Retina (tissue), 1 donor: ENCODE measurements around the gene OPCML.

Experiments used
- DNase-seq: peaks from one replicate; pipeline ENCODE4 v3.0.0-alpha.2; 2016

OPCML gene

DNA sequence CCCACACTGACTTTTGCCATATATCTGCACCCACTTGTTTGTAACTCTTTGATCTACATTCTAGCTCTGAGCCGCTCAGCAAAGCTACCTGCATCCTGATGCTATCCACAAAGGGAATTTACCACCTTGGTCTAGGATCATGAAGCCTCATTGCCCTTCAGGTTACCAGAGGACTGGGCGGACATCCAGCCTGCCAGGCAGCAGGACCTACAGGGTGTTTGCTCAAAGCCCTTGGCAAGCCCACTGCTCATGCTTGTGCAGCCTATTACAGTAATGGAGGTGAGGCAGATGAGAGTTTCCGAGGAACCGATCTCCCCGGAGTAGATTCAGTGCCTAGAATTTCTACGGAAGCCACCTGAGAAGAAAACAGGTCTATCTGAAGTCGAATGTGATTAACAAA lies 417.2 kb downstream of the OPCML start:
- DNase-seq: no peak

DNA sequence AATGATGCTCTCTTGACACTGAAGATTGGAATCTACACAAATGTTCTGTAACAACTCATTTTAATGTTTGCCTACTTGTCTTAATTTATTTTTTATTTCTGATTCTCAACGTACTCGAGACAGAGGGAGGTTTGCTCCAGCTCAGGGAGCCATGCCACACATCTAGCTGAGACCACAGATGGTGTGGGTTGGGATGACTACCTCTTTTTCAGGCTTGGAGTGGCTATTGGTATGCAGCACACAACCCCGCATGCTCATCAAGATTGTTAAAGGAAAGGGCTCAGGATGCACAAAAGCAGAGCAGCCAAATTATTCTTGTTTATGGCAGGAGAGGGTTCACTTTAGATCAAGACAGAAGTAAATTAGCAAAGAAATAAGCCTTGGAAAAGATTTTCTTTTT lies 424.5 kb downstream of the OPCML start:
- DNase-seq: no peak

DNA sequence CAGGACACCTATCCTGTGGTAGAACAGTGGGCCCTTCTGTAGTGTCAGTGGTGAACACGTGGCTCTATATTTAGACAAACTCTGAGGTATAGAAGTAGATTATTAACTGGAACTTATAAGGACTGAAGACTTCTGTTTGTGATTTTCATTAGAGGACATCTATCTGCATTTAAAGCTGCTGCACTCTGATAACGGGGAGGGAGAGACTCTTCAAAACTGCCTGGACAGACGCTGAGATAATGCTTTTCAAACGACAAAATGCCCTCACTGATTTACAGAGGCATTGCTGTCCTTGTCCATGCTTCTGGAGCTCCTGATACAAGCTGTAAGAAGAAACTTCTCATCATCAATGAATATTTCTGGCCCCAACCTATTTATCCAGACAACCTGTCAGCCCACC lies 425.2 kb downstream of the OPCML start:
- DNase-seq: no peak

DNA sequence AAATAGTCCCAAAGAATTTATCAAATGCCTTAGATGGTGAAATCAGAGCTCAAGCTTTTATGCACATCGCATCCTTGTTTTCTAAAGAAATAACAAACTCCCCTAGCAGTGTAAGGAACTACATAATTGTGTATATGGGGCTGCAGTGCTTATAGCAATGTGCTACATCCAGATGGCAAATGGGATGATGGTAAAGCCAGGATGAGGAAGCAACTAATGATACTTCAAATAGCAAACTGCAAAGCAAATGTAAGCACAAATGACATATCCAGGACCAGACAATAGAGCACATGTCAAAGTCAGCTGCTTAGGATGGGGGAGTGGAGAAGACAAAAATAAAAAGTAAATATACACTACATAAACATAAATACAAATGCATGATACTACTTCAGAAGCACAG lies 425.9 kb downstream of the OPCML start:
- no peak for DNase-seq

DNA sequence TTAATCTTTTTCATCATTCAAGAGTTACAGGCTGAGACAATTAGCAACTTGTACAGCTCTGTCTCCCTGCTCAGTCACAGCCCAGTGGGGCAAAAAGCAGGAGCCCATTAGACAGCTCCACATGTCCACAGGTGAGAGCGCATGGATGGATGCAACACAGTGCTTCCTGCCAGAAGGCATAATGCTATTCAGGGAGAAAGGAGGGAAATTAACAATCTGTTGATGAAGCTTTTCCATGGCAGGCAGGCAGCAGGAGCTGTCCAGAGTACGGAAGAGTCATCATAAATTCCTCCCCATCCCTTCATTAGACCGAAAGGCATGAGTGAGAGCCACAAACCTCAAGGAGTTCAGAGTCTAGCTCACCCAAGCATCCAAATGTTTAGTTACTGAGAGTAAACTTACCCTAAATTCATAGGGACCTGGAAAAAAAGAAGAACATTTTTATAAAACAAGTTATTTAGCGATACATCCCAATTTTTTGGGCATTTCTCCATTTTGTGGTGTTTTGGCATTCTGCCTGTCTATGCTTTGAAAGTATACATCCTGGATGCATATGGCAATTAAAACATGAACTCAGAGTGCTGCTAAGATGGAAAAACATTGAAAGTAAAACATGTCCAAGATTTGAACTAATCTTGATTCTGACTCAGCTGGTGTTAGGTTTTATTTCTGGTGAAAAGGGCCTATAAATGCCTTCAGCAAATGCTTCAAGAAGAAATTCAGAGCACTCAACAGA lies 428.1 kb downstream of the OPCML start:
- DNase-seq: no peak

DNA sequence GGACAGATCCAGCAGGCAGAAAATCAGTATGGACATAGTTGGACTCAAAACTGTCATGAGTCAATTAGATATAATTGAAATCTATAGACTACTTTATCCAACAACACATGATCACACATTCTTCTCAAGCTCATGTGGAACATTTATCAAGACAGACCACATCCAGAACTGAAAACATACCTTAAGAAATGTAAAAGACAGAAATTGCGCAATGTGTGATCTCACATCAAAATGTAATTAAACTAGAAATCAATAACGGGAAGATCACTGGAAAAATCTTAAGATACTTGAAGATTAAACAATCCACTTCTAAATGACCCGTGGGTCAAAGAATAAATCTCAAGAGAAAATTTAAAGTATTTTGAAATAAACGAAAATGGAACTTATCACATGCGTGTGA lies 435.3 kb downstream of the OPCML start:
- DNase-seq: no peak

DNA sequence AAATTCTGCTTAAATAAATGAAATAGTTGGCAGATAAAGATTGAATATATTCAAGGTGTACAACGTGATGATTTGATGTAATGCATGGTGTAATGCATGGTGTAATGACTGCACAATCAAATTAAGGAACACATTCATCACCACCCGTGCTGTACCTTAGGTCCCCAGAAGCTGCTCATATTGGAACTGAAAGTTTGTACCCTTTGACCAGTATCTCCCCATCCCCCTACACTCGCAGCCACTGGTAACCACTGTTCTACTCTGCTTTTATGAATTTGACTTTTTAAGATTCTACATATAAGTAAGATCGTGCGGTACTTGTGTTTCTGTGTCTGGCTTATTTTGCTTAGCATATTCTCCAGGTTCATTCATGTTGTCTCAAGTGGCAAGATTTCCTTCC lies 445.8 kb downstream of the OPCML start:
- no peak for DNase-seq

DNA sequence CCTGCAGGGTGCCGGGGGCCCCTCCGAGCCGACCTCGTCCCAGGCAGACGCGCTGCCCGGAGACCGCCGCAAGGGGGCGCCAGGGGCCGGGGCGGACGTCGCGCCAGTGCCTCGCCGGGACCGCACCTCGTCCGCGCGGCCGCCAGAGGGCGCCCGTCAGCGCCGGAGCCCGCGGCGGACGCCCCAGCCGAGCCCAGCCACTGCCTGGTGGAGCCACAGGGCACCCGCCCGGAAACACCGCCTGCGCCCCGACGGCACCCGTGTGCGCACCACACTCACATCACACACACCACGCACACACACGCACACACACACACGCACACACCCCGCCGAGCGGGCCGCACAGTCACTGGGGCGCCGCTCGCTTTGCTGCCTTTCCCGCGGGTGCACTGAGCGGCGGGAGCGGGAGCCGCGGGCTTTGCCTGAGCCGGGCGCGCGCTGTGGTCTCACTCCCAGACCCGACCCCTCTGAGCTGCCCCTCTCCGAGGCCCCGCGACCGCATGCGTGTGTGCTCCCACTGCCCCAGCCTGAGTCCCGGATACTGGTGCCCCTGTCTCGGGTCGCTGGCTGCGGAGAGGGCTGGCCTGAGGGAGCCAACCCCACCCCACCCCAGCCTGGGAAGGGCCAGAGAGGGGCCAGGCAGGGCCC lies 449.3 kb downstream of the OPCML start:
- DNase-seq: peak; percentile 94

DNA sequence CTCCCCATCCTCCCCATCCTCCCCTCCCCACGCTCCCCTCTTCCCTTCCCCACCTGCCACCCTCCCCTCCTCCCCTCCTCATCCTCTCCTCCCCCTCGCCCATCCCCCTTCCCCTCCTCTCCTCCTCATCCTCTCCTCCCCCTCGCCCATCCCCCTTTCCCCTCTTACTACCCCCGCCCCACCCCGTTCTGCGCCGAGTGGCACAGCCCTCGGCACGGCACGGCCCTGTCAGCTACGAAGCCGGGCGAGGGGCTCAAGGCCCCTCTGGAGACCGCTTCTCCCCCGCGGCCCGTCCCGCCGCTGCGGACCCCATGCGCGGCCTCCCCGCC lies 449.9 kb downstream of the OPCML start:
- no peak for DNase-seq

DNA sequence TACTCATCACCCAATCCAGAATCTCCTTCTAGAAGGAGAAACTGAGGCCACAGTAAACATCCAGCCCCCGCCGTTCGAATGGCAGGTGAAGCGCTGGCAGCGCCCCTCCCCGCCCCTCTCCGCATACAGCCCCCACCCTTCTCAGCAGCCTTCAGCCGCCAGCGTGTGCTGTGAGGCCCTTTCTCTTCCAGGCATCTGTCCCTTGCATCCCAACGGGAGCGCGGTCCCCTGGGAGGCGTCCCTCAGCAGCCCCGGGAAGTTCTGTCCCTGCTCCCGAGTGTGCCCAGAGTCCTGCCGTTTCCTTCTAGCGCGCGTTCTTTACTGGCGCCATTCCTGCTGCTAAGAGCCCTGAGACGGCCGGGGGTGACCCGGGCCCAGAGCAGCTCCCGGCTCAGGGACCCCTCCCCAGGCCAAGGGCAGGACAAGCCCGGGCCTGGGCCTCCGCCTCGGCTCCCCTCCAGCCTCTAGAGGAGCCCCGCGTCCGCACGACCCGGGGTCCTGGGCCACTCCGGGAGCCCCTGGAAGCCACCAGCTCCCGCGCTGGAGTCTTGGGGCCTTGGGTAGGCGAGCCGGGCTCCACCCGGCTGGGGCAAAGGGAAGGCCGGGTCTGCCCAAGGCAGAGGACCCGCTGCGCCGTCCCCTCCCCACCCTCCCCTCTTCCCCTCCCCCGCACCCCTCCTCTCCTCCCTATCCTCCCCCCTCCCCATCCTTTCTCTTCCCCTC lies 450.4 kb downstream of the OPCML start:
- DNase-seq: peak; percentile 51

DNA sequence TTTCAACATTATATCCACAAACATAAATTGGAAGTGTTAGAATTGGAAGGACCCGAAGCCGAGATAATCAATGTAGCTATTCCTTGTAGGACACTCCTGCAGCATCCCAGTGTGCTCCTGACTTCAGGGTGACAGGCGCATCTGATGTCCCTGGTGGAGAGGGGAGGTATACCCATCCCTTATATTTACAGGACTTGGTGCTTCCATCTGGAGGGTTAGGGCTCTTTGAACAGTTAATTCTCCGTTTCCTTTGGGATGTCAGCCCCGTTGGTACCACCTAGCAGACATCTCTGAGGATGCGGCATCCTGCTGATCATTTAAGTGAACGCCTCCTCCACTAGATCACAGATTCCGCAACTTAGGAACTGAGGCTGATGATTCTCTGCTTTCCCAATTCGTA lies 451.3 kb downstream of the OPCML start:
- DNase-seq: no peak

DNA sequence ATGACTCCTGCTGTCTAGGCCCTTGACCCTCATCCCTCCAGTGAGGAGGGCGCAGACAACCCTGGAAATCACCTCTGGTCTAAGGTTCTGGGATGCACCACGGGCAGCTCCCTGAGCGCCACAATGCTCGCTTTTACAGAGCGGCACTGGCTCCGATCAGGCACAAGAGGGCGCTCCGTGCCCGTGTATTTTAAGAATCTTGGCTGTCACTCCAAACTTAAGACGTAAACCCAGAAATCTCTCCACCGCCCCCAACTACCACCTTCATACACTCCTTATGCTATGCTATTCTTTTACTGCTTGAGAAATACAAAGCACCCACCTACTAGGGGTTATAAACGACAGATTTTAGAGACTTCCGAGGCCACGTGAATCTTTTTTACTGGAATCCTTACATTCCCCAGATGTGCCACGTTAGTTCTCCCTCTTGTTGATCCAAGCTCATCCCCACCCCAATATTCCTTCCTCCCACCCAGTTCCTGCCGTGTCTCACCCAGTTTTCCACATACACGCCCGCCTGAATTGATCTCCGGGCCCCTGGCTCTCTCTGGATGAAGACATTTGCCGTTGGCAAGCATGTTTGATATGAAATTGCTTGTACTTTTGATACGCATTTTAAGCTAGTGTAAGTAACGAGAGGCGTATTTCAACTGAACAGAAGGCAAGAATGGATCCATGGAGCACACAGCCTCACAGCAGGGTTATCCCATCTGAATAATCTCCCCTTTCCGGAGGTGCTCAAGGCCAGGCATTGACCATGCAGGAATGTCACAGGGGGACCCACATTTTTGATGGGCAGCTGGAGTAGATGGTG lies 453.5 kb downstream of the OPCML start:
- peak; percentile 83 for DNase-seq

DNA sequence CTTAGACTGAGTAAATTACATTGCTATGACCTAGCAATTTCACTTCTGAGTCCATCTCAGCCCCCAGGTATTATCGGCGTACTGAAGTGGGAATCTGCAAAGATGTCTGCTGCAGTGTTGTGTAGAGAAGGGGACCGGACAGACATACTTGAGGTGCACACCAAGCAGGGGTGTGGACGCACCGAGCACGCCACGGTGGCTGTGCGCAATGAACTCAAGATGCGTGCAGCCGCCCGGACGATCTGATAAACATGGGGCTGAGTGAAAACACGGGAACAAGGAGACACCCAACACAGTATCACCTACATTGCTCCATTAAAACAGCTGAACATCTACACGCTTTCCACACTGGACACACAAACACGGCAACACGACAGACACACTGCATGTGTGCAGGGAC lies 454.3 kb downstream of the OPCML start:
- DNase-seq: no peak

DNA sequence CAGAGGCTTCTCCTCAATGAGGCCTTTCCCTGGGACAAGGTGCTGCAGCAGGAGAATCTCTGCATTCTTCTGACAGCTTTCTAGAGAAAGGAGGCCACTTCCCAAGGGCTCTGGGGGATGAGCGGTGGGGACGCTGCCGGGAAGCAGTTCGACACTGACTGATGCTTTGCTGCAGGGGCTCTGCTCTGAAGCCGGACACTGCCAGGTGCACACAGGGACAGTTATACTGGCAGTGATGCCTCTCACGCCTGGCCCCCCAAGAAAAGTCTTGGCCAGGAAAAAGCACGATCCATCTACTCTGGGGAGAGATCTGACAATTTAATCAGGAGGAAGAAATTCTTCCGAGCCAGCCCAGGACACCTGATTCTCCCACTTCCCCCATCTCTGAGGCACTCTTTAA lies 456.9 kb downstream of the OPCML start:
- DNase-seq: no peak

DNA sequence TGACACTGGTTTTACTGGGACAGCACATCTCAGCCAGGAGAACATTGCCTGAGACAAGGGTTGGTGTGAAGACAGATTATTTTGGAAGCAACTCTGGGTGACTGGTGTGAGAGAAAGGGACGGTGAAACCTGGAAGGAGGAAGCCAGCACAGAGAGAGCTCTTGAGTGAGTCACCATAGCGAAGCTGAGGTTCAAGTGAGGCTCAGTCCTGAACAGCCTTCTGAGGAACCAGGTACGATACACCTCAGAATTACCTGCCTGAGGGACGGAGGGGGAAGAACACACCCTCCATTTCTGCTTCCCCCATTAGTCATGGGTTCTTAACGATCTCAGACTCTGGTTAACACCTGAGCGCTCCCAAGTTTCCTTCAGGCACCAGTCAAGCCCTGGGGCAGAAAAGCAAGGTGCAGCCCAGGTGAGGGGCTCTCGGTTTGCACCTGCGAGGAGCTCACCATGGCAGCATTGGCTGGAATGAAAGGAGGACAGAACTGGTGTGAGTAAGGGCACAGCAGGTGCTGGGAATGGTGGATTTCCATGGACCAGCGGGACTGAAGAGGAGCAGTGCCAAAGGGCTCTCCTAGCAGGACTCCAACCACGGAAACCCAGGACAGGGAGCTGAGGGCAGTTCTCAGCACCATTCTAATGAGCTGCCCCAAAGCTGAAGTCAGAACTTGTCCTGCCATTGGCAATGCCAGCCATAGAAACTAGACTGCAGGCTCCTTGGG lies 459.3 kb downstream of the OPCML start:
- no peak for DNase-seq

DNA sequence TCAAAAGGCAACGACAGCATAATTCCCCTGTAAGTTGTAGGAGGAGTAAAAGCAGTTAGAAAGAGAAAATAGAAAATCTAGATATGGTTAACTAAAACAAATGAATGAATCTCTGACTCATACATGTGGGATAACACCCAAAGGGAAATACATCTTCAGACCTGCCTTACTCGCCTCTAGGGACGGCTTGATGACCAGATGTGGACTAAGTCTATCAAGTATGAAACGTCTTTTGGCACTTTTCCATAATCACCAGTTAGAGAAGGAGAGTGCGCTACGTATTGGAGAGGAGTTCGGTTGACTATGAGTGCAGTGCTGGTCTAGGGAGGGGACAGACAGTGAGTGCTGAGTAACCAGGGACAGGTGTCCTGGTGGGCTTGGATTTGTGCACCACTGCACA lies 459.9 kb downstream of the OPCML start:
- no peak for DNase-seq

DNA sequence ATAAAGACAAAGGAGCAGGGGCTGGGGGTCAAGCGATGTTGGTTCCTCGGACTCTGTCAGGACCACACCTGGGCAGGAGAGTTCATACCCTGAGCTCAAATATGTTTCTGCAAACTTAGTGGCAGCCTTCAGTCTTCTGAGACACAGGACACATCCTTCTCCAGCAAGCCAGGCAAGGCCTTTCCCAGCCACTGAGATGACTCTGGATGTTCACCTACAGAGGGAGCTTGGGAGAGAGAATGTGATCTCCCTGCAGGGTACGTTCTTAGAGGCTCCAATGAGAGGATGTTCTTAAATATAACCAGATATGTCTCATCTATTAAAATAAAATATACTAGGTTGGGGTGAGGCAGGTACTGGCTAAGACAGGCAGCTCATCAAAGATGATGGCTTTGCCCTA lies 461.5 kb downstream of the OPCML start:
- no peak for DNase-seq

DNA sequence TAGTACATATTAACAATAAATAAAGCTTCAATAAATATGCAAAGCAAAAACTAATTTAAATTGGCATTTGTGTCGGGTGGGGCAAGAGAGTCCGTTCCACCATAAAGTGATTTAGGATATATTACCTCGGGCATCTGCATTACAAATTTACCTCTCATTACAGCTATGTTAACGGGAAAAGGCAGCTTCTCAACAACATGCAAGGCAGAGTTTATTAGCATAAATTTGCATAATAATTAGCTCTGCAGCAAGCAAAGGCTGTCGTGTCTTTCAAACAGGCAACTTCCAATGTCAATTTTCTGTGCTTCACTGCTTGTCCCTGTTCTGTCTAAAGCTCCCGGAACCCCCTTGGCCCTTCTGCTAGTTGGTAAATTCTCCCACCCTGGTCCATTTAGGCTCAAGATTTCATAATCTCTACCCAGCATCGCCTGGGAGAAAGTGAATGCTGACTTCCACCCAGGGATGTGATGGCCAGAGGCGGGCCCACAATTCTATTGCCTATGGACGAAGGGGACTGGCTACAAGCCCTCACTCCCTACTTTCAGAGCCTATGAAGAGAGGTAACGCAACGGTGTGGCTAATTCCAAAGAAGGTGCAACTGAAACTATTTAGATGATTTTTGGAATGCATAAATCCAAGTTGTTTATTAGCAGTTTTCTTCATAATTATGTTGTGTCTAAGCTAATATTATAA lies 462.1 kb downstream of the OPCML start:
- DNase-seq: no peak

DNA sequence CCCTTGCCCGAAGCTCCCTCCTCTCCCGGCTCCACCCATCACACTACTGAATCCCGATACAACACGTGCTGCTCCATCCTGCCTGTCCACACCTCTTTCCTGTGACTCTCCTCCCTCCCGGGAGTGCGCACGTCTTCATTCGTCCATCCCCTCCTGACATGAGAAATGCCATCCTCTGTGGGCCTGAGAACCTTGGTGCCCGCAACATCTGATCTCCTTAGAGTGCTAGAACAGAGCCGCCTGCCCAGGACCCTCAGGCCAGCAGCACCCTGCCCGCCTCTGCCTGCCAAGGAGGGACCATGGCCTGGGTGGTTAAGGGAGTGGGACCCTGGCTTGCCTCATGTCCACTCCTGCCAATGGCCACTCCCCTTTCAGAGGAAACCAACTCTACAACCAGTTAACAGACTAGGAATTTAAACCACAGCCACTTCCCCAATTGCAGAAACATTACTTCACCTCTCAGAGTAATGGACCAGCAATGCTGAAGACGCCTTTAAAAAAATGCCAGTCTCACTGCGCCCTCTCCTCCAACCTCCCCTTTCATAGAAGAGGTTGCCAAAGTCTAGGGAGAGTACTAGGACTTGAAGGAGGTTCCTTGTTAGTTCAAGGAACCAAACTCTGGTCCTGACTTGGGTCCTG lies 466.3 kb downstream of the OPCML start:
- DNase-seq: no peak

DNA sequence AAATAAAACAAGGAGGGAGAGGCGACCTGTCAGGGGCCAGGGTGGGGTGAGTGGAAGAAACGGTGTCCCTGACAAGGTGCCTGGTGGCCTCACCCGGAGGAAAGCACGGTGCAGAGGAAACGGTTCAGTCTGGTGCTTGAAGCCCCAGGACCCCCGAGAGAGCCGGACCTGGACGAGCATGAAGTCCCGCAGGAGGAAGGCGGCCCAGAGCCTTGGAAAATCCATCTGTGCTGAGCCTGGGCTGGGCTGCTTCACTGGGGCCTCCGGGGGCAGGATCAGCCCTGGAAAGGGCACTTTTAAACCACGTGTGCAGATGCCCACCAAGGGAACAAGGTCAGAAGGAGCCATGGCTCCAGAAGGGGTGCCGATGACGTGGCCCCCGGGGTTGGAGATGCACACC lies 467.3 kb downstream of the OPCML start:
- DNase-seq: no peak

DNA sequence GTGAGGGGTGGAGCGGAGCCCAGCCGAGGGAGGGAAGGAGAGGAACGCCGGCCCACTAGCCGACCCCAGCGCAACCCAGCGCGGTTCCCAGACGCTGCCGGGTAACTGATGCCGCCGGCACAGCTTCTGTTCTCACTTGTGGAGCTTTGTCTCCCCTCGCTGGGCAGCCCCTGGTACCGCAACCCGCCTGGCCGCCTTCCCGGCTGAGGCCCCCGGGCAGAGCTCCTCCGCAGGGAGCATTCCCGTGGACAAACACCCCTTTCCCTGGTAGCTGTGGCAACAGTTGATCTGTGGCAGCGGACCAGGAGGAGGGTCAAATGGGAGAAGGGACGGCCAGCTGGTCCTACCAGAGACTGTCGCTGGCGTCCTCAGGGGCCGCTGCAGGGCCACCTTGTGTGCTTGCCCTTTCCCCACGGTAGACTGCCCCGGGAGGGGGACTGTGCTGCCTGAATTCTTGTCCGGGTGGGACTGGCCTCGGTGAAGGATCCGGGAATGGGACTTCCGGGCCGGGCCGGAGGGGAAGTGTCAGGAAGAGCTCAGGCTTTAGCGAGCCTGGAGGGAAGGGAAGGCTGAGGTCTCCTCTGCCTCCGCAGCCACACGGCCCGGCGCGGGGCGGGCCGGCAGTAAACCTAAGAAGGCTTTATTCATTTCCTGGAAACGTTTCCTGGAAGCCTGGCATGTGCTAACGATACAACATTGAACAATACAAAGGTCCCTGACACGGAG lies 468.0 kb downstream of the OPCML start:
- peak; percentile 96 for DNase-seq
